Activated T-cell treated with anti-CD3 and anti-CD28 coated beads, Interleukin-2, amount 50 U/mL, for 4 hours (primary cell): ENCODE measurements around the gene TAGAP. TPM values are rescaled to one million over a fixed set of nuclear protein-coding genes. Genes with fewer than 3 reads are reported as not detected.

Experiments used
- ATAC-seq, 2 donors: fragments of 200-7000 bp; cut with Tn5 transposase; one replicate each; pipeline ENCODE4 v1.10.0; 2021
- DNase-seq: peaks from one replicate; pipeline ENCODE4 v3.0.0-alpha.2; 2020
- H3K27me3 Mint-ChIP-seq: one replicate; pipeline ENCODE4 v1.8.0; 2021; ENCODE audit warnings: low read depth, mixed read lengths
- H3K36me3 Mint-ChIP-seq: one replicate; pipeline ENCODE4 v1.8.0; 2022; ENCODE audit warnings: mixed read lengths; ENCODE audit not compliant: insufficient read depth
- H3K4me1 Mint-ChIP-seq: one replicate; pipeline ENCODE4 v1.8.0; 2021; ENCODE audit warnings: low read depth, mixed read lengths
- H3K4me3 Mint-ChIP-seq: one replicate; pipeline ENCODE4 v1.8.0; 2021; ENCODE audit warnings: mild to moderate bottlenecking, moderate library complexity, mixed read lengths
- H3K9me3 Mint-ChIP-seq: one replicate; pipeline ENCODE4 v1.8.0; 2021; ENCODE audit warnings: mixed read lengths
- total RNA-seq, 3 donors: library from RNA; stranded (reverse); gene quantifications; one replicate each; pipeline ENCODE4 v1.2.1, GENCODE V29; 2021

Gene TAGAP
- total RNA-seq, 3 donors from 2014 or later = 120 to 132 (median 130) TPM

- Mint-ChIP-seq H3K27me3 (no peaks in the 10 kb centered on the region), H3K4me3 (peak overlapping the region; percentile 29), H3K4me1 (peaks cover 96% of the 10 kb centered on the region), H3K36me3 (peaks cover 1% of the 10 kb centered on the region), H3K9me3 (no peaks in the 10 kb centered on the region)
- DNase-seq (no peak), ATAC-seq (no peak)
Observed at GRCh38 chr6:159063549-159063948, 18.8 kb upstream of the TAGAP start.

DNA sequence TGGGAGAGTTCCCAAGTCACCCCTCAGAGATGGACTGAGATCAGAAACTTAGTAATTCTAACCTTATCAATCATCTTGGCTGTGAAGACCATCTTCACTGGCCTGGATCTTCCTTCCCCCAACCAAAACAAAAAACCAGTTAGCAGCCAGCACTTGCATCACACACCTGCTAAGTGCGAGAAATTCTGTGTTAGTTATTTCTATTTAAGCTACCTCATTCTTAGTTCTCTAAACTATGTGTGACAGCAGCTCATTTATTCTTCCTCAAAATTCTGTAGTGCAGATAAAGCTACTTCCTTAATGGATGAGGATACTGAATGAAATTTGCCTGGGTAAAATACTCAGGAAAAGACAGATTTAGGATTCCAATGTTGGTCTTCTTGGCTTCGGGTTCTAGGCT lies 18.2 kb upstream of the TAGAP start:
- H3K27me3 Mint-ChIP-seq = no peaks in the 10 kb centered on the region
- H3K4me3 Mint-ChIP-seq = peak overlapping the region; percentile 61
- H3K4me1 Mint-ChIP-seq = peaks cover 98% of the 10 kb centered on the region
- H3K9me3 Mint-ChIP-seq = no peaks in the 10 kb centered on the region
- DNase-seq (no peak), ATAC-seq (no peak)
- H3K36me3 Mint-ChIP-seq = no peaks in the 10 kb centered on the region

GRCh38 chr6:159062564-159062945 lies 17.8 kb upstream of the TAGAP start:
- Mint-ChIP-seq H3K27me3 (no peaks in the 10 kb centered on the region), H3K4me3 (peak overlapping the region; percentile 61), H3K36me3 (no peaks in the 10 kb centered on the region), H3K9me3 (no peaks in the 10 kb centered on the region), H3K4me1 (peaks cover 98% of the 10 kb centered on the region)
- DNase-seq = peak; percentile 41
- peak; percentile 78 to 80 for ATAC-seq

GRCh38 chr6:159061805-159062563 lies 17.2 kb upstream of the TAGAP start:
- H3K27me3 Mint-ChIP-seq = no peaks in the 10 kb centered on the region
- ATAC-seq = peak; percentile 67 to 79
- peaks cover 98% of the 10 kb centered on the region for H3K4me1 Mint-ChIP-seq
- H3K36me3 Mint-ChIP-seq = no peaks in the 10 kb centered on the region
- peak overlapping the region; percentile 61 for H3K4me3 Mint-ChIP-seq
- H3K9me3 Mint-ChIP-seq = no peaks in the 10 kb centered on the region
- no peak for DNase-seq

- H3K4me1 Mint-ChIP-seq = peaks cover 98% of the 10 kb centered on the region
- DNase-seq (no peak), ATAC-seq (no peak)
- no peak overlapping the region for H3K4me3 Mint-ChIP-seq
- no peaks in the 10 kb centered on the region for H3K27me3 Mint-ChIP-seq
- no peaks in the 10 kb centered on the region for H3K9me3 Mint-ChIP-seq
- H3K36me3 Mint-ChIP-seq = no peaks in the 10 kb centered on the region
Observed at GRCh38 chr6:159061146-159061545, 16.4 kb upstream of the TAGAP start.

DNA sequence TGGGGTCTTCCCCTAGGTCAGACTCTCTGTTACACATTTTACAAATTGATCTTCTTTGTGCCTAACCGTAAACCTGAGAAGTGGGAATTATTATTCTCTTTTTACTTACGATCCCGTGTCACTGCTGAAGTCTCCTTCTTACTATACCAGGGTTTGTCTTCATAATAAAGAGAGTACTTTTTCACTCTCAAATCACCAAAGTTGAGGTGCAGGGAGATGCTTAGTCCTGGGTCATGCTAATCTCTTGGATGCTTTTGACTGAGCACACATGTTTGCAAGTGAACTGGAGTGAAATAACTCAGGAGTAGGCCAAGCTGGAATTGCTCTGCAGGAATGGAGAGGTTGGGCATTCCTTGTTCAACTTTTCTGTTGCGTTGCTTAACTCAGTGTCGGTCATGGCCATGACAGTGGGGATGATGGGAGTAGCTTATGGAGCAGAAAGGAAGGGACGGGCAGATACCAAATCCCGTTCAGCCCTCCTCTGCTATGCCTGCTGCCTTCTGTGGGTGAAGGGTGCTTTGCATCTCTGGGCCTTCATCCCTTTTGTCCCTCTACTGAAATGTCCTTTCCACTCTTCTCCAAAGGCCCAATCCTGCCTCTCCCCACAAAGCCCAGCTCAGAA lies 15.2 kb upstream of the TAGAP start:
- ATAC-seq = no peak
- no peaks in the 10 kb centered on the region for H3K36me3 Mint-ChIP-seq
- H3K9me3 Mint-ChIP-seq = no peaks in the 10 kb centered on the region
- H3K27me3 Mint-ChIP-seq = no peaks in the 10 kb centered on the region
- H3K4me3 Mint-ChIP-seq = no peak overlapping the region
- DNase-seq = no peak
- peaks cover 97% of the 10 kb centered on the region for H3K4me1 Mint-ChIP-seq

- Mint-ChIP-seq H3K4me1 (peaks cover 97% of the 10 kb centered on the region), H3K36me3 (no peaks in the 10 kb centered on the region), H3K9me3 (no peaks in the 10 kb centered on the region), H3K4me3 (no peak overlapping the region), H3K27me3 (no peaks in the 10 kb centered on the region)
- ATAC-seq (peak; percentile 66 to 71), DNase-seq (no peak)
Observed at GRCh38 chr6:159059141-159059540, 14.3 kb upstream of the TAGAP start.

DNA sequence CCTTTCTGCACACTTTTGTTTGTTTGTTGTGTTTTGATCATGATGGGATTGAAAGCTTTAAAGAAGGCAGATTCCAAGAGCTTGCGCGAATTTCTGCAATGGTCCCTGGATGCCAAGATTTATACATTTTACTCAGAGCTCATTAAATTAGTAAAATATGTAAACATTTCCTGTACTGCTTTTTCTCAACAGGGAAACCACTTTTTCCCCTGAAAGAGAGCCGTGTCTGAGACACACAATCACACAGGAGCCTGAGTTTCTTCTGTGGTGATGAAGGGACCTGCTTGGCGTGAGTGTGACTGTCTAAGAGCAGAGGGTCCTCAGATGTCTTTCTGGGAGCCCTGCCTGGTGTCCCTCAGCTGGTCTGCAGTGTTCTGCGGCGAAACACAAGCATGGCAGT lies 12.1 kb upstream of the TAGAP start:
- Mint-ChIP-seq H3K36me3 (no peaks in the 10 kb centered on the region), H3K27me3 (no peaks in the 10 kb centered on the region), H3K9me3 (no peaks in the 10 kb centered on the region), H3K4me1 (peaks cover 90% of the 10 kb centered on the region), H3K4me3 (peak overlapping the region; percentile 48)
- ATAC-seq (peak; percentile 56 to 63), DNase-seq (no peak)

- Mint-ChIP-seq H3K36me3 (no peaks in the 10 kb centered on the region), H3K9me3 (no peaks in the 10 kb centered on the region), H3K4me1 (peaks cover 85% of the 10 kb centered on the region), H3K27me3 (no peaks in the 10 kb centered on the region), H3K4me3 (peak overlapping the region; percentile 48)
- DNase-seq (no peak), ATAC-seq (no peak)
Observed at GRCh38 chr6:159056432-159056831, 11.6 kb upstream of the TAGAP start.

- H3K9me3 Mint-ChIP-seq = no peaks in the 10 kb centered on the region
- H3K4me3 Mint-ChIP-seq = peak overlapping the region; percentile 48
- H3K4me1 Mint-ChIP-seq = peaks cover 81% of the 10 kb centered on the region
- ATAC-seq = no peak
- DNase-seq = no peak
- no peaks in the 10 kb centered on the region for H3K36me3 Mint-ChIP-seq
- H3K27me3 Mint-ChIP-seq = no peaks in the 10 kb centered on the region
Observed at GRCh38 chr6:159056003-159056402, 11.2 kb upstream of the TAGAP start.

DNA sequence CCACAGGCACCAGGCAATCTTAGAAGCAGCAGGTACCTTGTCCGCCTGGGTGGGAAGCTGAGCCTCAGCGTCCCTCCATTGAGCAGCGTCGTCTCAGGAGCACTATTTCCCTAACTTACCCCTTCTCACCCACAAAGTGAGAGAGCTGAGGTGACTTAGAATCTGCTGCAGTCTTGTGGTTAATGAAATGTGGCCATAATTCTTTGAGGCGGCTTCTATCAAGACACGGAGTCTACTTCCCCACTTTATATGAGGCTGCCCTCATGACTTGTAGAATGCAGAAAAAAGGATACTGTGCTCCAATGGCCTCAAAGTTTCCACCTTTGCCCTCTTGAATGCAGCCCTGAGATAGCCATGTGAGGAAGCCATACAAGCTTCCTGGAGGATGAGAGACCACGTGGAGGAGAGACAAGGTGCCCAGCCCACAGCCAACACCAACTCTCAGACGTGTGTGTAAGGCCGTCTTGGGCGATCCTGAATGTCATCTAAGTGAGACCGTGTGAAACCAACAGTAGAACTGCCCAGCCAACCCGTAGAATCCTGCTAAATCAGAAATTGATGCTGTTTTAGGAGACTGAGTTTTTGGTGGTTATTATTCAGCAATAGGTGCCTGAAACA lies 9.1 kb upstream of the TAGAP start:
- Mint-ChIP-seq H3K9me3 (no peaks in the 10 kb centered on the region), H3K27me3 (no peaks in the 10 kb centered on the region), H3K4me1 (peaks cover 65% of the 10 kb centered on the region), H3K36me3 (no peaks in the 10 kb centered on the region), H3K4me3 (no peak overlapping the region)
- DNase-seq (no peak), ATAC-seq (peak in 1 of 2 donors; percentile 36)

DNA sequence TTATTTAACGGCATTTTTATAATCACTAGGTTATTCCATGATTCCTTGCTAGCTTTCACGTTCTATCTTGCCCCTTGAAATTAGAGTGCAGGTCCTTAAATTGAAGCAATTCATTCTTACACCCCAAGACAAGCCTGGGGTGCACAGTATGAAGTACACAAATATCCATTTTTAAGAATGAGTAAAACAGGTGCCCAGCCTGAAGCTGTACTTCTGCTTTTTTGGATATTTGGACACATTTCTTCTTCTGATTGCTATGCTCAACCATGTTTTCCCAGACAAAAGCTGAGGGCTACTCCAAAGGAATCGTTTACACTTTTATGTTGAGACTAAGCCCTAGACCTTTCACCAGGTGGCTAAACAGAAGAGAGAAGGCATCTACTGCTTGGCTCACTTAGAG lies 7.9 kb upstream of the TAGAP start:
- DNase-seq (no peak), ATAC-seq (no peak)
- H3K4me3 Mint-ChIP-seq = no peak overlapping the region

DNA sequence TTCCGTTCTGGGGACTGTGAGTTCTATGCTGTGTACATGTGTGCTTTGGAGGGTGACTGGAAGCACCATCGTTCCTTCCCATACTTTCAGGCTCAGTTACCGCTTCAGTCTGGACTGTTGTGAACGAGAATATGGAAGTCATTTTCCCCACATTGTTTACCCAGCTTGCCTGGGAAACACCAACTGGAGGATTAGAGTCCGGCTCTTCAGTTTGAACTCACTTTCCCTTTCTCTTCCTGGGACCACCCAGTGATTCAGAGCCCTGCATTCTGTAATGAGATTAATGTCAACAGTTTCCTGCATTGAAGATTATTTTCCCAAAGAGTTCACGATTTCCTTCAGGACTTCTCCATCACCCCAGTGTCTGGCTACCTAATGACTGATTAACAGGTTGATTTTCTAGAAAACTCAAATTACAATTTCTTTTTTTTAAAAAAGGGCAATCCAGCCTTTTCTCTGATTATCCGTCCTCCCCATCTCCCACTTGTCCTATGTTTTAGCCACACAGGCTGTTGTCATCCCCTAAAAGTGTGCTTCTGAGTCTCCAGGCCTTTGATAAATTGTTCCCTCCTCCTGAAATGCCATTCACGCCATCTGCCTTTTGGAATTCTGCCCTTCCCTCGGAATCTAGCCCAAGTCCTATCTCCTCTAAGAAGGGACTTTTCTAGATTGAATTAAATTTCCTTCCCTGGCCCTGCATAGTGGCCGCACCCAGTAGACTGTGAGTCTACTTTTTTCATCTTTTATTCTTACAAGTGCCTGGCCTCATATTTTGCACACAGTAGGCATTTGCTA lies 3.3 kb upstream of the TAGAP start:
- H3K4me1 Mint-ChIP-seq = peaks cover 41% of the 10 kb centered on the region
- DNase-seq (no peak), ATAC-seq (no peak)
- peaks cover 17% of the 10 kb centered on the region for H3K36me3 Mint-ChIP-seq
- no peaks in the 10 kb centered on the region for H3K27me3 Mint-ChIP-seq
- no peaks in the 10 kb centered on the region for H3K9me3 Mint-ChIP-seq
- peak overlapping the region; percentile 13 for H3K4me3 Mint-ChIP-seq

More for the DNA sequence above, 7.9 kb upstream of the TAGAP start:
- Mint-ChIP-seq H3K4me1 (peaks cover 66% of the 10 kb centered on the region), H3K27me3 (no peaks in the 10 kb centered on the region), H3K36me3 (no peaks in the 10 kb centered on the region), H3K9me3 (no peaks in the 10 kb centered on the region)

GRCh38 chr6:159045801-159046200 lies 1.0 kb upstream of the TAGAP start:
- no peaks in the 10 kb centered on the region for H3K27me3 Mint-ChIP-seq
- no peaks in the 10 kb centered on the region for H3K9me3 Mint-ChIP-seq
- DNase-seq (no peak), ATAC-seq (no peak)
- H3K4me3 Mint-ChIP-seq = peak overlapping the region; percentile 77
- peaks cover 40% of the 10 kb centered on the region for H3K36me3 Mint-ChIP-seq
- H3K4me1 Mint-ChIP-seq = peaks cover 52% of the 10 kb centered on the region
